WERI-Rb-1 (cell line): Measurements from ENCODE around the gene RFT1.

ENCODE experiments used
- DNase-seq: peaks from one replicate; pipeline ENCODE4 v3.0.0-alpha.2; 2020
- H3K27ac ChIP-seq: fragments of 250-450 bp; sonication (Bioruptor Pico); 2 replicates; pipeline ENCODE4 v1.5.1; 2020; ENCODE audit warnings: mild to moderate bottlenecking, moderate library complexity
- H3K27me3 ChIP-seq: fragments of 250-450 bp; sonication (Bioruptor Pico); 2 replicates; pipeline ENCODE4 v1.5.1; 2021; ENCODE audit warnings: mild to moderate bottlenecking, low read depth, moderate library complexity; ENCODE audit not compliant: insufficient read depth, severe bottlenecking
- H3K36me3 ChIP-seq: fragments of 250-450 bp; sonication (Bioruptor Pico); 2 replicates; pipeline ENCODE4 v1.5.1; 2020; ENCODE audit warnings: mild to moderate bottlenecking, moderate library complexity
- H3K4me3 ChIP-seq: 2 replicates; pipeline ENCODE4 v1.5.1; 2011; ENCODE audit warnings: low read depth, mild to moderate bottlenecking, control low read depth, low read length
- H3K9me3 ChIP-seq: fragments of 250-450 bp; sonication (Bioruptor Pico); 2 replicates; pipeline ENCODE4 v1.5.1; 2021; ENCODE audit warnings: mild to moderate bottlenecking, moderate library complexity; ENCODE audit not compliant: severe bottlenecking
- TF ChIP-seq, protein P1 (sequence below): IDR thresholded peaks from 2 replicates; pipeline ENCODE4 v1.5.1; 2011; ENCODE audit warnings: low read depth, mild to moderate bottlenecking, control low read depth, inconsistent platforms, low read length

Gene RFT1

GRCh38 chr3:53085476-53085875 lies 44.8 kb downstream of the RFT1 start:
- no peak overlapping the region for H3K4me3 ChIP-seq
- TF ChIP-seq, protein P1, sequence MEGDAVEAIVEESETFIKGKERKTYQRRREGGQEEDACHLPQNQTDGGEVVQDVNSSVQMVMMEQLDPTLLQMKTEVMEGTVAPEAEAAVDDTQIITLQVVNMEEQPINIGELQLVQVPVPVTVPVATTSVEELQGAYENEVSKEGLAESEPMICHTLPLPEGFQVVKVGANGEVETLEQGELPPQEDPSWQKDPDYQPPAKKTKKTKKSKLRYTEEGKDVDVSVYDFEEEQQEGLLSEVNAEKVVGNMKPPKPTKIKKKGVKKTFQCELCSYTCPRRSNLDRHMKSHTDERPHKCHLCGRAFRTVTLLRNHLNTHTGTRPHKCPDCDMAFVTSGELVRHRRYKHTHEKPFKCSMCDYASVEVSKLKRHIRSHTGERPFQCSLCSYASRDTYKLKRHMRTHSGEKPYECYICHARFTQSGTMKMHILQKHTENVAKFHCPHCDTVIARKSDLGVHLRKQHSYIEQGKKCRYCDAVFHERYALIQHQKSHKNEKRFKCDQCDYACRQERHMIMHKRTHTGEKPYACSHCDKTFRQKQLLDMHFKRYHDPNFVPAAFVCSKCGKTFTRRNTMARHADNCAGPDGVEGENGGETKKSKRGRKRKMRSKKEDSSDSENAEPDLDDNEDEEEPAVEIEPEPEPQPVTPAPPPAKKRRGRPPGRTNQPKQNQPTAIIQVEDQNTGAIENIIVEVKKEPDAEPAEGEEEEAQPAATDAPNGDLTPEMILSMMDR = no peak
- H3K36me3 ChIP-seq = no peaks in the 10 kb centered on the region
- H3K27ac ChIP-seq = no peak overlapping the region
- DNase-seq = no peak
- no peaks in the 10 kb centered on the region for H3K27me3 ChIP-seq
- H3K9me3 ChIP-seq = no peaks in the 10 kb centered on the region

- no peak overlapping the region for H3K27ac ChIP-seq
- H3K36me3 ChIP-seq = no peaks in the 10 kb centered on the region
- TF ChIP-seq, protein P1 = no peak
- H3K4me3 ChIP-seq = no peak overlapping the region
- H3K27me3 ChIP-seq = no peaks in the 10 kb centered on the region
- H3K9me3 ChIP-seq = no peaks in the 10 kb centered on the region
- no peak for DNase-seq
Observed at GRCh38 chr3:53084310-53085001, 45.8 kb downstream of the RFT1 start.

- TF ChIP-seq, protein P1 = no peak
- Histone ChIP-seq H3K36me3 (no peaks in the 10 kb centered on the region), H3K4me3 (no peak overlapping the region), H3K27ac (no peak overlapping the region), H3K9me3 (no peaks in the 10 kb centered on the region), H3K27me3 (no peaks in the 10 kb centered on the region)
- DNase-seq = no peak
Observed at GRCh38 chr3:53083949-53084309, 46.3 kb downstream of the RFT1 start.

DNA sequence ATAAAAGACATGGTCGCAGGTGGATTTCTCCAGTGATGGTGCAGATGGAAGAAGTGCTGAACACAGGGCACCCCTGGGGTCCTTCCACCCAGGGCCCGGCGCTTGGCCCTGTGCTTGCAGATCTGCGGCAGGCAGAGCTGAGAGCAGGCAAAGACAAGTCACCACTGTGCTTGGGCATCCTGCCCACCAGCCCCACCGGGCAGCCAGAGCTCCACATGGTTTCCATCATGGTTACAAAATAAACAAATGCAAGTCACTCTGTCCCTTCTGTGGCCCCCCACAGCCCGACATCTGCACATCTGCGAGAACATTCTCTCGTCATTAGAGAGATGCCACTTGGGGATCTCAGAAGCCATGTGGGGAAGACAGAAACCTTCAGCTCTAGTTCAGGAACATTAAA lies 46.7 kb downstream of the RFT1 start:
- H3K27ac ChIP-seq = no peak overlapping the region
- TF ChIP-seq, protein P1 = no peak
- DNase-seq = no peak
- no peaks in the 10 kb centered on the region for H3K9me3 ChIP-seq
- H3K4me3 ChIP-seq = no peak overlapping the region
- H3K36me3 ChIP-seq = no peaks in the 10 kb centered on the region
- no peaks in the 10 kb centered on the region for H3K27me3 ChIP-seq

- H3K9me3 ChIP-seq = no peaks in the 10 kb centered on the region
- no peaks in the 10 kb centered on the region for H3K36me3 ChIP-seq
- TF ChIP-seq, protein P1 = no peak
- H3K4me3 ChIP-seq = no peak overlapping the region
- no peaks in the 10 kb centered on the region for H3K27me3 ChIP-seq
- no peak for DNase-seq
- H3K27ac ChIP-seq = no peak overlapping the region
Observed at GRCh38 chr3:53082736-53083135, 47.5 kb downstream of the RFT1 start.

- H3K4me3 ChIP-seq = no peak overlapping the region
- TF ChIP-seq, protein P1 = no peak
- no peak overlapping the region for H3K27ac ChIP-seq
- no peak for DNase-seq
- H3K36me3 ChIP-seq = no peaks in the 10 kb centered on the region
- no peaks in the 10 kb centered on the region for H3K9me3 ChIP-seq
- no peaks in the 10 kb centered on the region for H3K27me3 ChIP-seq
Observed at GRCh38 chr3:53081318-53081717, 48.9 kb downstream of the RFT1 start.
